HT-29 (cell line): ENCODE results near the gene LY6G6F. TPM values are rescaled to one million over a fixed set of nuclear protein-coding genes. Genes with fewer than 3 reads are reported as not detected.
A peak's percentile ranks its signal among the peaks of the same experiment; 100 is the strongest.

Experiments
- DNase-seq: peaks from one replicate; pipeline ENCODE4 v3.0.0-alpha.2; 2015; ENCODE audit warnings: low spot score
- total RNA-seq: library from RNA; depleted of rRNA; stranded (reverse); fragments of >200 nt; shearing (Covaris generic); gene quantifications from 2 replicates; pipeline ENCODE4 v1.2.3, GENCODE V29; 2014; rRNA removed

The LY6G6F gene
- not detected in 2 replicates for total RNA-seq

DNA sequence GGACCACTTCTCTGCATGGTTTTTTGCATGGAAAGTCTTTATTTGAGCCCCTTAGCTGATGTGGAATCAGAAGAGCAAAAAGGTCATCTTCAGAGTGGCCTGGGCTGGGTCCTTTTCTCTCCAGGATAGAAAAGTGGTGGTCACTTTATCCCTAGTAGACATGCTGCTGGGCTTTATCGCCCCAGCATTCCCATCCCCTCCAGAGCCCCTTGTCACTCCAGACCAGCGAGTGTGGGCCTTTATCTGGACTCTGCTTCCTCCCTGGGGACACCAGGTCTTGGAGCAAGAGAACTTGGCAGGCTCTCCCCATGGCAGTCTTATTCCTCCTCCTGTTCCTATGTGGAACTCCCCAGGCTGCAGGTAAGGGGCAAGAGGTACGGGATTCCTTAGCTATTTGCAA is at the start of gene LY6G6F:
LY6G6F (plus strand) TSS at position 268 of the 400 bp plus-strand sequence; CDS start at position 309, 41 bp downstream.
- DNase-seq: no peak

DNA sequence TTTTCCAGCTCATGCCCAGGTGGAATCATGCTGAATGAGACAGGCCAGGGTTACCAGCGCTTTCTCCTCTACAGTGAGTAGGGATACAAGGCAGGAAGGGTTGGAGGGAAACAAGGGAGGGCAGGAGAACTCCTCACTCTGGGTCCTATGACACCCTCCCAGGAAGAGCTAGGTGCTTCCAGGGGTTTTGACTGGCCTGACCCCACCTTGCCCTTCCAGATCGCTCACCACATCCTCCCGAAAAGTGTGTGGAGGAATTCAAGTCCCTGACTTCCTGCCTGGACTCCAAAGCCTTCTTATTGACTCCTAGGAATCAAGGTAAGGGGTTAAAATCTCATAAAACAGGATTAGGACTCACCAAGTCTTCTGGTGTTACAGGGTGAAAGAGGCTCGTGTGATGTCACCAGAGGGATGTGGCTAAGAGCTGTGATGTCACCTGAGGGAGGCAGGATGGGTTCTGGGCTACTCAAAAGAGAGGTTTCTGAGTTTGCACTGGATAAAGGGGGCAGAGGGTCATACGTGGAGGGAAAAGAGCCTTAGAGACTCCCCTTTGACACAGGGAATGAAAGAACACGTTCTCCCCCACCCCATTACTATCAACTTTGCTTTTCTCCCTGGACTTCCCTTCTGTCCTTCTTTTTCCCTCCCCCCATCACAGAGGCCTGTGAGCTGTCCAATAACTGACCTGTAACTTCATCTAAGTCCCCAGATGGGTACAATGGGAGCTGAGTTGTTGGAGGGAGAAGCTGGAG is 49.1 kb upstream of the LY6G6F start:
- DNase-seq: no peak

DNA sequence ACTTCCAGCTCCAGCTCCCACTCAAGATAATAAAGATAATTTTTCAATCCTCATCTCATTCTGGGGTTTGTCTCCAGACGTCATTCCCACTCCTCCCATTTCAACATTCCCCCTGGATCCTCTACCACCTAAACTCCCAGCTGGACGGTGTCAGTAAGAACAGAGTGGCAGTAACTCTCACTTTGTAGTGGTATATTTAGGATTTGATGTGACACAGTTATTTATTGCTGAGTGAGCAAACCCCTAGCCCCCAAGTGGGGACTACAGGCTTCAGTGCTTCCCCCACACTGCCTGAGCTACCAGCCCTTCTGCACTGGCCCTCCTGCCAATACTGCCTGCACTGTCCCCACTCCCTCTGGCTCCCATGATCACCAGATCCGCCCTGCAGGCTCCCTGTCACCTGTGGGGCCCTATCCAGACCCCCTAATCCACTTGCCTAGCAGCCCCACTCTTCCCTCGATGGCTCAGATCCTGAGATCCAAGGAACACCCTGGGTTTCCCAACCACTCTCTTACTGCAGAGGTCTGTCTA is 48.4 kb upstream of the LY6G6F start:
- DNase-seq: no peak

DNA sequence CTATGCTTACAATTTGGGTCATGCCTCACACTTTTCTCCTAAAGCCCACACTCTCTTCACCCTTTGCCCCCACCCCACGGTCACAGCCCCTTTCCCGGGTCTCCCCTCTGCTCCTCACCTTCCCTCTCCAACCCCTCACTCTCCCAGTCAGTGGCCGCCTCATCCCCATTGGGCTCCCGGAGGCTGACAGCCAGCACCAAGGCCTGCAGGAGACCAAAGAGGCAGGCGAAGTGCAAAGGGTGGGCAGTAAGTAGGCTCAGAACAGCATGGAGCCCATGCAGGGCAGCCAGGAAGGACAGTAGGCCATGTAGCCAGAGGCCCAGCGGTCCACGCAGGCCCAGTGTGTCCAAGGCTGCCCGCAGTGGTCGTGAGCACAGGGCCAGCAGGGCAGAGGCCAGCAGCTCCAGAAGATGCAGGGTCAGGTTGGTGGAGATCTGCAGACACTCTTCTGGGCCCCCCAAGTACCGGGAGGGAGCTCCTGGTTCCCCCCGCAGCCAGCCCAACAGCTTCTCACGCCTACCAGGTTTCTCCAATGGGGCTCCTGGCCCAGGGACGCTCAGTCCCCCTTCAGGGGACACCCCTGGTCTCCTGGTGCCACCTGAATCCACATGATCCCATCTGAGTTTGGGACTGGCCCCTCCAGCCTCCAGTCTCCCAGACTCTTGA is 47.5 kb upstream of the LY6G6F start:
- no peak for DNase-seq

DNA sequence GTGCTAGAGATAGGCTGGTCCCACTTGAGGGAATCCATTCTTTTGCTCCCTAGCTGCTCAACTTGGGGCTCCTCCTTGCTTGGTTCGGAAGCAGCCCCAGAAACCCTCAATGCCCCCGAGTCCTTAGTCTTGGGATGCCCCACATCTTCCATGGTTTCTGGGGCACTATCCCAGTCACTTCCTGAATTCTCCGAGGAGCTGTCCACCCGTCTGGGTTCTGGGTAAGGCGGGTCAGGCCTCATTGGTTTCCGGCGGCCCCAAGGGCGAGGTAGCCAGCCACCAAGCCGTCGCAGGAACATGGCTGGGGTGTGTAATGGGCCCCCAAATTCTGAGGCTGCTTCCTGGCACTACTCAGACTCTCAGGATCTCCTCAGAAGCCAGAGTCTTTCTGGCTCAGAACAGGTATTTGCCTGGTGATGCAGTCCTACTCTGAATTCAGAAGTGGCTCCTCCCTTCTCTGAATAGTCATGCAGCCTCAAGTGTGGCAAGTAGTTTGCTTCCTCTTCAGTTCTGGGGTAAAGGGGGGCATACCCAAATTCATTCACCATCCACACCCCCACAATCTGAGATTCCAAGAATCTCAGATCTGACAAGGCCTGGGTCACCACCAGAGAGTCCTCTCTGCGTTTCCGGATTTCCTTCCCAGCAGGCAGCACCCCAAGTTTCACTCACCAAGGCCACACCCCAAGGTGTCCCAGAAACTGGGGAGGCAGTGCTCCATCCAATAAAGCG is 46.9 kb upstream of the LY6G6F start:
- peak; percentile 56 for DNase-seq

DNA sequence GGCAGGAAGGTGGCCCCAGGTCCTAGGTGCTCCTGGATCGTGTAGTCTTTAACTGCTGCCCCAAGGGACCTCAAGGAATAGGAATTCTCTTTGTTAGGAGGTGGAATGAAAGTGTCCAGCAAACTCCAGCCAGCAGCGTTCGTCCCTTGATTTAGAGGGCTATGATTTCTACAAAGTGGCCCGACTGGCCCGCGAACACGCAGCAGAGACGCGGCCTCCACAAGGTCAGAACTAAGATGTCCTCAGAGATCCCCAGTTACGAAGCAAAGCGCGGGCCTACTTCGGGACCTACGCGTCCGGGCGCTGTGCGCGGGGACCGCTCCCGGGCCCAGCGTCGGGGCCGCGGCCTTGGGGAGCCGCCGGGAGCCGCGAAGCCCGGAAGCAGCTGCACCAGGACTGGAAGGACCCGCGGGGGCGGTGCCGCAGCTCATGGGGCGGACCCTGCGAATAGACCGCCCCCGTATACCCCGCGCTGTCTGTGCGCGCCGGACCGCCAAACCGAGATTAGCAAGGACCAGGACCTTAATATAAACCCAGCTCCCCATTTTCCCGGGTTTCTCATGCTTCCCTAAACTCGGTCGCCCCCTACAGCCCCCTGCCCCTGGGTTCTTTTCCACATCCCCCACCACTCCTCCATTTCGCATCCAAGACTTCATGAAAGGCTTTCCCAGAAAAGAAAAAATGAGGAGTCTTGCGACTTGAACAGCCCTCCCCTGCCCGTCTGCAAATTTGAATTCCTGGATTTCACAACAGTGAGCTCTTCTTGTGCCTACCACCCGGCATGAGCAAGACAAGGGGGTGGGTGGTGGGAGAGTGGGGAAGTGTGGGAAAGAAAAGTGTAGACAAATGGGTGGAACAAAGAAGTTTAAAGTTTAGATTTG is 46.0 kb upstream of the LY6G6F start, which contains the start of gene C6orf47:
C6orf47 (minus strand) TSS at position 398 of the 881 bp plus-strand sequence. CDS start 831 bp downstream, outside the sequence.
- peak; percentile 86 for DNase-seq

DNA sequence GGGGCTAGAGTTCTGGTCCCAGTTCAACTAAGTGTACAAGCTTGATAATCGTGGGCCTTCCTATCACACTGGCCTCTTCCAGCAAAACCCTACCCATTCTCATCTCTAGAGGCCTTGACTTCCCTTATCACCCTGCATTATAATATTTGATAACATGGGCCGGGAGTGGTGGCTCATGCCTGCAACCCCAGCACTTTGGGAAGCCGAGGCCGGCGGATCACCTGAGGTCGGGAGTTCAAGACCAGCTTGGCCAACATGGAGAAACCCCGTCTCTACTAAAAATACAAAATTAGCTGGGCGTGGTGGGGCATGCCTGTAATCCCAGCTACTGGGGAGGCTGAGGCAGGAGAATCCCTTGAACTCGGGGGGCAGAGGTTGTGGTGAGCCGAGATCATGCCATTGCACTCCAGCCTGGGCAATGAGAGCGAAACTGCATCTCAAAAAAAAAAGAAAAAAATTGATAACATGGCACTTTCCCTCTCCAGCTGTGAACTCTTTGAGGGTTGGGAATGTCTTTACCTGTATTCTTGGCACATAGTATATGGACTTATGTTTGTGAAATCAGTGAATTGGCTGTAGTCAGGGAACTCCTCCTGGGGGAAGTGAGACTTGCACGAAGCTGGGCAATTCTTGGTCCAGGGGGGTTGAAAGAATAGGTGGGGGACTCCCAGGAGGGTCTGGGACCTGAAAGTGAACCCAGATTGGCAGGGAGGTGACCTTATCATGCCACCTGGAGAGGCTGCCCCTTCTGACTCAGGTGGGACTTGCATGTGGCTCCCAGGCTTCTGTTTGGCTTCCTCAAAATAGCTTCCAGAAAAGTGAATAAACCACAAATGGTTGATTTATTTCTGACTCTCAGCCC is 45.2 kb upstream of the LY6G6F start:
- no peak for DNase-seq

DNA sequence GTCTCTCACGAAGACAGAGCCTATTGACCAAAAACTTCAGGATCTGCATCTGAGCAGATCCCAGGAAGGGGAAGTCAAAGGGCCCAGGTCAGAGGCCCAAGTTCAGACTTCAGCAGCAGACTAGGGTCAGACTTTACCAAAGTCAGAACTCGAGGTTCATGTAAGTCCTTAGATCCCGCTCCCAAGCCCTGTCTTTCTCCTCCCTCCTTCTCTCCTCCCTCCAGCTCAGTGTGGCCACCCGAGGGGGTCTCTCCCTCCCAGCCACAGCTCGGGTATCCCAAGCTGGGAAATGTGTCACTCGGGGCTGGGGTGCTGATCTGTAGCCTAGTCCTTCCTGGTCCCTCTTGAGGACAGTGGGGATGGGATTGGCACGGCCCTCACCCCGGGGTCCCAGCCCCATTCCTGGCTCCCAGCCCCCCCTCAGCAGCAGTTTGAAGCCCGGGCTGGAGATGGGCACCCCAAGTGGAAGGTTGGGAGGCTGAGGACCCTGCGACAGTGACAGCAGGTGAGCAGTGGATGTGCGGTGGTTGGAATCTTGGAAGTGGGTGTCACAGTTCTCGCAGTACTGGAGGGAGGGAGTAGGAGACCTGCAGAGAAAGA is 44.4 kb upstream of the LY6G6F start:
- no peak for DNase-seq

DNA sequence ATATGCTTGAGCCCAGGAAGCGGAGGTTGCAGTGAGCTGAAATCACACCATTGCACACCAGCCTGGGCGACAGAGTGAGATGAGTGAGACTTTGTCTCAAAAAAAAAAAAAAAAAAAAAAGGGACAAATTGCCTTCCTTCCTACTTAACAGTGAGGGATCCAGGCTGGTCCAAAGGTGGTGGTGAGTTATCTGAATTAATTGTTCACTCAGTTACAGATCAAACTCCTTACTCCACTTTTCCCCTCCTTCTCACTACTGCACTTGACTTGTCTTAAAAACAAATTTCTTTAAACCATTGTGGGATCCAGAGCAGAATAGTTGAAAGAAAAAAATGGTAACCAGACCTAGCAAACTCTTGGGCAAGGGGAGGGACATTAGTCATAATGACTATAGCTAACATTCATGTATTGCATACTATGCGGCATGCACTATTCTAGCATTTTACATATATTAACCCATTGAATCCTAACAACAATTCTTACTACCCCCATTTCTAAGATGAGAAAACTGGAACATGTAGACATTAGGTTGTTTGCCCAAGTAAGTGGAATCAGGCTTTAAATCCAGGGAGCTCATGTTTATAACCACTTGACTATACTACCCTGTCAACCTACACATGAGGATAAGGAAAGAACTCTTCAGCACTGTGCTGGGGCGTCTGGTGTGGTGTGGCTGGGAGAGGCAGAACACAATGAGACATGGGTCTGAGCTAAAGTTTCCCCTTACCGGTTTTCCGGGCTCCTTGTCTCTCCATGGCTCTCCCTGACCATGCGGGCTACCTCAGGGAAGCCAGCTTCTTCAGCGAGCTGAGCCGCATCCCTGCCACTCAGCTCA is 43.3 kb upstream of the LY6G6F start:
- DNase-seq: no peak

- no peak for DNase-seq
Measured at GRCh38 chr6:31663961-31664789, 42.5 kb upstream of the LY6G6F start.

DNA sequence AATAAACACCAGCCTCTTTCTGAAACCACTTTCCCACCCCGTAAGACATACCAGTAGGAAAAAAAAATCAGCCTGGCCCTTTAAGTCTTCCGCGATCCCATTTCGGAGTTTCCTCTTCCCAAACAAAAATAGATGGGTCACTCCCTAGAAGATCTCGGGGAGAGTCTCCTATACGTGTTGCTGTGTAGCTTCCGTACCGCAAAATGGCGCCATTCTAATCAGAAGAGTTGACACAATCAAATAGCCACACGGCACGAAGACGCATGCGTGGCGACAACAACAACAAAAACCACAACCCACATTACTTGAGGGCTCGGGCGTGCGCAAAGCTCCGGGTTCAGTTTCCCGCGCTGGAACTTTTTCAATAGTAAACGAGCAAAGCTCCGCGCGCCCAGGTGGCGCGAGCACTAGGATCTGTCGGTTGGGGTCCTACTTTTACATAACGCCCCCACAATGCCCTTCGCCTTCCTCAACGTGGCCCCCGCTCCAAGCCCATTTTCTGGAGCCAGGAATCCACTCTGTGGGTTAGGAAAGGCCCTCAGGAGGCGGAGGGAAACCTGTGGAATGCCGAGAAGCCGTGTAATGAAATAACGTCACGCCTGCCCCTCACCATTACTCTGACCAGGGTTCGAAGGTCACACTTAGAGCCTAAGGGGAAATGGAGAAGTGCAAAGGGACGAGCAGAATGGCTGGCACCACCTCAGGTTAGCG is 41.7 kb upstream of the LY6G6F start, which contains the start of gene GPANK1:
GPANK1 (minus strand) TSS at position 208 of the 711 bp plus-strand sequence. CDS start 519 bp downstream, outside the sequence.
- DNase-seq: peak; percentile 91

DNA sequence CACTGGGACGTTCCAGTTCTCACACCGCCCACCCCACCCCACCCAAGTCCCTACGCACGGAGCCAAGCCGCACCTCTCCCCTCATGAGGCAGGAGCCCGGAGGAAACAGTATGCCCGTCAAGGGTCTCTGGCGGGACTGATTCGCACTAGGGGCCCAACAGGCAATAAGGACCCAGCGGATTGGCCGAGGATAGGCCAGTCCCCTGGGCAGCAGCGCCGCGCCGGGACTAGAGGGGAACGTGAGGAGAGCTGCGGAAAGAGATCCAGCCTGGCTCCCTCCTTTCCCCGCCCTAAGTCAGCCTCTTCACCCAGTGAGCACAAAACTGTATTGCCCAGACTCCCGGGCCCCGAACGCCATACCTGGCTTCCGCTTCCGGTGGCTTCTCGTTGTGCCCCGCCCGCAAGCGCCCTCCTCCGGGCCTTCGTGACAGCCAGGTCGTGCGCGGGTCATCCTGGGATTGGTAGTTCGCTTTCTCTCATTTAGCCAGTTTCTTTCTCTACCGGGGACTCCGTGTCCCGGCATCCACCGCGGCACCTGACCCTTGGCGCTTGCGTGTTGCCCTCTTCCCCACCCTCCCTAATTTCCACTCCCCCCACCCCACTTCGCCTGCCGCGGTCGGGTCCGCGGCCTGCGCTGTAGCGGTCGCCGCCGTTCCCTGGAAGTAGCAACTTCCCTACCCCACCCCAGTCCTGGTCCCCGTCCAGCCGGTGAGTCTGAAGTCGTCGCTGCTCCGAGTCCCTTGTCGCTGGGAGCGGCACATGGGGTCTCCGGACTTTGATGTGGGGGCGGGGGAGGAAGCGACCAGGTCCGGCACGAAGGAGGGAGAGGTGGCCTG is 40.9 kb upstream of the LY6G6F start, which contains the start of gene CSNK2B:
CSNK2B (plus strand) TSS at position 580 of the 836 bp plus-strand sequence. CDS start 752 bp downstream, outside the sequence.
- DNase-seq: peak; percentile 97

GRCh38 chr6:31666337-31666965 is 40.2 kb upstream of the LY6G6F start:
- no peak for DNase-seq

- DNase-seq: no peak
Measured at GRCh38 chr6:31669676-31670075, 37.0 kb upstream of the LY6G6F start, which contains the start of gene LY6G5B. TSS of gene LY6G5B (plus strand) at chr6:31669976. CDS start at chr6:31670951, 975 bp downstream.

DNA sequence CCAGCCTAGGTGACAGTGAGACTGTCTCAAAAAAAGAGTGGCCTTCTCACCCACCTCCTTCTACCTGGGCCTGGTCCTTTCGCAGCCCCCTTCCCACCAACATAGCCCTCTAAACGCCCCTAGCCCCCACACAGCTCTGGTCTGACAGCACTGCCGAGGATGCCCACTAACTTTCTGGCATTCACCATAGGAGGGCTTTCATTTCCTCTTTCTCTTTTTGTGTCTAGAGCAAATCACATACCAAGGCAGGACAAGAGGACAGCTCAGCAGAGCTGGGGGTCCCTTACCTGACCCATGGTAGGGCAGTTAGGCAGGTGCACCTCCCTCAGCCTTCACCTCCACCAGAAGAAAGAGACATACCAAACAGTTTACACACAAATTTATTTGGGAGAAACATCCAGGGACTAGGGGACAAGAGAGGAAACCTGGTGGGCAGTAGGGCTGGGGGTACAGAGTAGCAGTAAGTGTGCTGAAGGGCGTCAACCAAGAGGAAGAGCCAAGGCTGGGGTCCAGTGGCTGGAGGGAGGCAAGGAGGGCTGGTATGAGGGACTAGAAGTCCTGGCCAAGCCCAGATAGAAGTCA is 30.3 kb upstream of the LY6G6F start:
- DNase-seq: no peak
